Thoracic aorta (tissue), 2 donors: ENCODE results near the gene STX1A. TPM values are rescaled to one million over a fixed set of nuclear protein-coding genes. Genes with fewer than 3 reads are reported as not detected.

ENCODE experiments used
- ATAC-seq: fragments of 150-250 bp; one replicate; pipeline ENCODE4 v1.8.0; 2017; ENCODE audit warnings: low read depth; ENCODE audit not compliant: insufficient number of reproducible peaks, low FRiP score
- DNase-seq: peaks from one replicate; pipeline ENCODE4 v3.0.0-alpha.2; 2020; ENCODE audit warnings: low spot score
- H3K27ac ChIP-seq, 2 donors: fragments of 200-600 bp; sonication (generic); 1 replicate in 1 of 2; 2 replicates in 1 of 2; pipeline ENCODE4 v1.5.1; 2016; ENCODE audit warnings: mild to moderate bottlenecking in 2 of 2, moderate library complexity in 2 of 2
- H3K27me3 ChIP-seq: fragments of 200-600 bp; sonication (generic); replicated peaks from 2 replicates; pipeline ENCODE4 v1.6.0; 2016; ENCODE audit warnings: mild to moderate bottlenecking; ENCODE audit not compliant: insufficient read depth
- H3K36me3 ChIP-seq: fragments of 200-600 bp; sonication (generic); one replicate; pipeline ENCODE4 v1.5.1; 2016
- H3K4me1 ChIP-seq, 2 donors: fragments of 200-600 bp; sonication (generic); 1 replicate in 1 of 2; 2 replicates in 1 of 2; pipeline versions ENCODE4 v1.5.1 to v1.6.0; 2016; ENCODE audit warnings: low read depth in 2 of 2, mild to moderate bottlenecking in 1 of 2; ENCODE audit not compliant: control insufficient read depth in 1 of 2
- H3K4me3 ChIP-seq: fragments of 200-600 bp; sonication (generic); 2 replicates; pipeline ENCODE4 v1.5.1; 2016; ENCODE audit warnings: mild to moderate bottlenecking
- H3K9me3 ChIP-seq: fragments of 200-600 bp; sonication (generic); 2 replicates; pipeline ENCODE4 v1.5.1; 2016
- CTCF ChIP-seq: fragments of 200-600 bp; sonication (generic); IDR thresholded peaks from one replicate; pipeline ENCODE4 v1.5.1; 2019; ENCODE audit warnings: antibody characterized with exemption
- total RNA-seq, 2 donors: library from RNA; depleted of rRNA; stranded (reverse); fragments of >200 nt; gene quantifications; one replicate each; pipeline versions ENCODE4 v1.1.0 to v1.2.3, GENCODE V29; 2016

STX1A gene
- total RNA-seq, 2 donors from 2014 or later, result 10.3 to 16.8 TPM

- Histone ChIP-seq H3K27ac (no peak overlapping the region), H3K27me3 (no peaks in the 10 kb centered on the region), H3K4me3 (no peak overlapping the region), H3K36me3 (peaks cover 6% of the 10 kb centered on the region), H3K4me1 (peaks cover 5 to 16% of the 10 kb centered on the region in 2 donors), H3K9me3 (no peaks in the 10 kb centered on the region)
- DNase-seq, result no peak
- no peak for ATAC-seq
- no peak for TF ChIP-seq CTCF
Observed at GRCh38 chr7:73736885-73737284, 17.4 kb upstream of the STX1A start.

DNA sequence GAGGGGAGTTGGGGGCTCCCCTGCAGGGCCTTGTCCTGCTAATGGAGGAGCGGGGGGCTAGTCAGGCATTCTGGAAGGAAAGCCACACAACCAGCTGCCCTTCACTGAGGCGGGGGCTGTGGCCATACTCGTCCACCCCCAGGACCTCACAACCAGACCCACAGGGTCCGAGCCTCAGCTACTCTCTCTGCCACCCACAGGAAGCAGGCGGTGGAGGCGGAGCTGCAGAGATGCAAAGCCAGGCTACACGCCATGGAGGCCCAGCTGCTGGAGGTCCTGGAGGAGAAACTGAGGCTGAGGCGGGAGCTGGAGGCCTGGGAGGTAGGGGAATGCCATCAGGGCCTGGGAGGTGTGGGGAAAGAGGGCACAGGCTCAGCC is 16.0 kb upstream of the STX1A start:
- TF ChIP-seq CTCF, result no peak
- Histone ChIP-seq H3K27me3 (no peaks in the 10 kb centered on the region), H3K4me3 (no peak overlapping the region), H3K27ac (no peak overlapping the region), H3K9me3 (no peaks in the 10 kb centered on the region), H3K36me3 (peaks cover 6% of the 10 kb centered on the region), H3K4me1 (peaks cover 5 to 16% of the 10 kb centered on the region in 2 donors)
- DNase-seq, result no peak
- ATAC-seq, result no peak

DNA sequence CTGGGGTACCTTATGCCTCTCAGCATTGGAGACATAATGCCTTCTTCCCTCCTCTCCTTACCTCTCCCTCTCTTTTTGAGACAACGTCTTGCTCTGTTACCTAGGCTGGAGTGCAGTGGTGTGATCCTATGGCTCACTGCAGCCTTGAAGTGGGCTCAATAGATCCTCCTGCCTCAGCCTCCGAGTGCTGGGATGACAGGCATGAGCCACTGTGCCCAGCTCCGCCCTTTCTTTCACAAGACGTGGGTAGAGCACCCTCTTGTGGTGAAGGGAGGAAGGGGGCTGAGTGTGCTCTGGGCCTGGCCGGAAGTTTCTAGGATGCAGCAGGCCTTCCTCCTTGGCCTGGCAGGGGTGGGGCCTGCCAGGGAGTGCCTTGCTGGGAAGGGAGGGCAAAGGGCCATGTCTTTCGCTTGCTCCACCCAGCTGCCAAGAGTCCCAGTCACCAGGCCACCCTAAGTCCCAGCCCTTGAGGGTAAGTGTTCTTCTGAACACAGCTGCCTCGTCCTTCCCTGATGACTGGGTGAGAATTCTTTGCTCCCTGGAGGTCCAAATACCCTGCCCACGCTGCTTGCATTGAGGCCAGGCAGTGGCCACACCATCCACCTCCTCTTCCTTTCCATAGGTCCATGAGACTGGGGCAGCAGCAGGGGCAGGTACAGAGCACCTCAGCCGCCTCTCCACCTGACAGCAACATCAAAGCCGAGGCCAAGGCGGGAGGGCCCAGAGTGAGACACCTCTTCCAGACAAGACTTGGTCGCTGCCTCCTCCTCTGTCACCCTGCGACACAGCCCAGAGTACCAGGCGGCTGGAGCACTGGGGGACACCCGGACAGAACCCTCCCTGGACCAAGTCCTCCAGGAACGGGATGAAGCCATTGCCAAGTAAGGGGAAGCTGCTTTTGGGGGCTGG is 15.4 kb upstream of the STX1A start:
- H3K4me1 ChIP-seq, result peaks cover 5 to 16% of the 10 kb centered on the region in 2 donors
- H3K4me3 ChIP-seq, result no peak overlapping the region
- DNase-seq (no peak), ATAC-seq (no peak)
- peak overlapping the region in 1 of 2 donors; percentile 11 for H3K27ac ChIP-seq
- peaks cover 6% of the 10 kb centered on the region for H3K36me3 ChIP-seq
- no peaks in the 10 kb centered on the region for H3K9me3 ChIP-seq
- TF ChIP-seq CTCF, result peak; percentile 65
- no peaks in the 10 kb centered on the region for H3K27me3 ChIP-seq

DNA sequence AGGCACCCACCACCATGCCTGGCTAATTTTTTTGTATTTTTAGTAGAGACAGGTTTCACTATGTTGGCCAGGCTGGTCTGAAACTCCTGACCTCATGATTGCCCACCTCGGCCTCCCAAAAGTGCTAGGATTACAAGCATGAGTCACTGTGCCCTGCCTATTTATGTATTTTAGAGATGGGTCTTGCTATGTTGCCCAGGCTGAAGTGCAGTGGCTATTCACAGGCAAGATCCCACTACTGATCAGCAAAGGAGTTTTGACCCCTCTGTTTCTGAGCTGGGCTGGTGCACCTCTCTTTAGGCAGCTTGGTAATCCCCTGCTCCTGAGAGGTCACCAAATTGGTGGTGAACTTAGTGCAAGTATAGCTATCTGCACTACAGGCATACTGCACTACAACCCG is 12.9 kb upstream of the STX1A start:
- Histone ChIP-seq H3K27me3 (no peaks in the 10 kb centered on the region), H3K9me3 (no peaks in the 10 kb centered on the region), H3K36me3 (peaks cover 6% of the 10 kb centered on the region), H3K4me1 (peaks cover 0 to under 1% of the 10 kb centered on the region in 2 donors), H3K4me3 (no peak overlapping the region), H3K27ac (no peak overlapping the region)
- ATAC-seq, result no peak
- no peak for TF ChIP-seq CTCF
- no peak for DNase-seq

DNA sequence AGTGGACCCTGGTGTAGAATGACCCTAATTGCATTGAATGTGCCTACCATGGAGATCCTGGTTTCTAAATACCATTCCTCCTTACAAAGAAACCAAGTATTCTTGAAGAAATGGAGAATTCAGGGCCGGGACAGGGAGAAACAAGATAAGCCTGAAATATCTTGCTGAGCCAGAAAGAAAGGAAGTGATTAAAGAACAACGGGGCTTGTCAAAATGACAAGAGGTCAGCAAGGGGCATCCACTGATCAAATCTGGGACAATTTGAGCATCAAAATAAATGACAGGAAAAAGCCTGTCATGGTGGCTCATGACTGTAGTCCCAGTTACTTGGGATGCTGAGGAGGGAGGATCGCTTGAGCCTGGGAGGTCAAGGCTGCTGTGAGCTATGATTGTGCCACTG is 11.0 kb upstream of the STX1A start:
- Histone ChIP-seq H3K36me3 (no peaks in the 10 kb centered on the region), H3K27me3 (no peaks in the 10 kb centered on the region), H3K4me3 (no peak overlapping the region), H3K9me3 (no peaks in the 10 kb centered on the region), H3K4me1 (no peaks in the 10 kb centered on the region), H3K27ac (no peak overlapping the region)
- ATAC-seq, result no peak
- DNase-seq, result no peak
- TF ChIP-seq CTCF, result no peak
